GM12865 (cell line): ENCODE data around the gene SCFD2.
"Not testable (repeated sequence)": the region's sequence is repeated elsewhere in the genome, so short reads cannot be mapped to it uniquely, and the experiment has no call there.

ENCODE experiments used
- DNase-seq: peaks from one replicate; pipeline ENCODE4 v3.0.0; 2010; ENCODE audit warnings: low read depth
- H3K4me3 ChIP-seq: 2 replicates; pipeline ENCODE4 v1.5.1; 2011; ENCODE audit warnings: mild to moderate bottlenecking, low read depth, low read length, control low read depth
- TF ChIP-seq, protein P1 (sequence below): IDR thresholded peaks from 2 replicates; pipeline ENCODE4 v1.5.1; 2011; ENCODE audit warnings: low read length, control low read depth, low read depth, inconsistent platforms; ENCODE audit not compliant: insufficient read depth; ENCODE audit errors: missing control alignments

SCFD2 gene

GRCh38 chr4:53185869-53186585 lies 179.8 kb downstream of the SCFD2 start:
- no peak overlapping the region for H3K4me3 ChIP-seq
- TF ChIP-seq, protein P1, sequence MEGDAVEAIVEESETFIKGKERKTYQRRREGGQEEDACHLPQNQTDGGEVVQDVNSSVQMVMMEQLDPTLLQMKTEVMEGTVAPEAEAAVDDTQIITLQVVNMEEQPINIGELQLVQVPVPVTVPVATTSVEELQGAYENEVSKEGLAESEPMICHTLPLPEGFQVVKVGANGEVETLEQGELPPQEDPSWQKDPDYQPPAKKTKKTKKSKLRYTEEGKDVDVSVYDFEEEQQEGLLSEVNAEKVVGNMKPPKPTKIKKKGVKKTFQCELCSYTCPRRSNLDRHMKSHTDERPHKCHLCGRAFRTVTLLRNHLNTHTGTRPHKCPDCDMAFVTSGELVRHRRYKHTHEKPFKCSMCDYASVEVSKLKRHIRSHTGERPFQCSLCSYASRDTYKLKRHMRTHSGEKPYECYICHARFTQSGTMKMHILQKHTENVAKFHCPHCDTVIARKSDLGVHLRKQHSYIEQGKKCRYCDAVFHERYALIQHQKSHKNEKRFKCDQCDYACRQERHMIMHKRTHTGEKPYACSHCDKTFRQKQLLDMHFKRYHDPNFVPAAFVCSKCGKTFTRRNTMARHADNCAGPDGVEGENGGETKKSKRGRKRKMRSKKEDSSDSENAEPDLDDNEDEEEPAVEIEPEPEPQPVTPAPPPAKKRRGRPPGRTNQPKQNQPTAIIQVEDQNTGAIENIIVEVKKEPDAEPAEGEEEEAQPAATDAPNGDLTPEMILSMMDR: no peak
- no peak for DNase-seq

DNA sequence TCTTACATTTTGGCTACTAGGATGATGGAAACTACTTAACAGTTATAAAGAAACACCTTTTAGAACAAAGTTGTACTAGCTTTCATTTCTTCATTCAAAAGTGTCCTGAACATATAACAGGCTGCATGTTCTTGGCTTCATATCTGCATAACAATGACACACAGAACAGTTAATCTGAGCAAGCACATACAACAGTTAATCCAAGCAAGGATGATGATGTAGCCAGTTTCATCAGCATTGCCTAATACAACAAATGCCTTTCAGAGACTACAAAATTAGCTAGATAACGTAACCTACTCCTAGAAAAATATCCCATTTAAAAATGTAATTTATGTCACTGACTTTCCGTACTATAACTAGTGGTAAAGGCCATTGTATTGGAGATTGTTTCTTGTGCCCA lies 182.1 kb downstream of the SCFD2 start:
- TF ChIP-seq, protein P1: no peak
- no peak for DNase-seq
- H3K4me3 ChIP-seq: no peak overlapping the region

DNA sequence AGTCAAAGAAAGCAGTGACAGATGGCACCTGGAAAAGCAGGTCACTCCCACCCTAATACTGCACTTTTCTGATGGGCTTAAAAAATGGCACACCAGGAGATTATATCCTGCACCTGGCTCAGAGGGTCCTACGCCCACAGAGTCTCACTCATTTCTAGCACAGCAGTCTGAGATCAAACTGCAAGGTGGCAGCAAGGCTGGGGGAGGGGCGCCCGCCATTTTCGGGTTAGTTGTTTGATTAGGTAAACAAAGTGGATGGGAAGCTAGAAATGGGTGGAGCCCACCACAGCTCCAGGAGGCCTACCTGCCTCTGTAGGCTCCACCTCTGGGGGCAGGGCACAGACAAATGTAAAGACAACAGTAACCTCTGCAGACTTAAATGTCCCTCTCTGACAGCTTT lies 188.1 kb downstream of the SCFD2 start:
- DNase-seq, H3K4me3 ChIP-seq: not testable (repeated sequence)

- TF ChIP-seq, protein P1: no peak
- no peak overlapping the region for H3K4me3 ChIP-seq
- no peak for DNase-seq
Measured at GRCh38 chr4:53175640-53176039, 190.2 kb downstream of the SCFD2 start.

DNA sequence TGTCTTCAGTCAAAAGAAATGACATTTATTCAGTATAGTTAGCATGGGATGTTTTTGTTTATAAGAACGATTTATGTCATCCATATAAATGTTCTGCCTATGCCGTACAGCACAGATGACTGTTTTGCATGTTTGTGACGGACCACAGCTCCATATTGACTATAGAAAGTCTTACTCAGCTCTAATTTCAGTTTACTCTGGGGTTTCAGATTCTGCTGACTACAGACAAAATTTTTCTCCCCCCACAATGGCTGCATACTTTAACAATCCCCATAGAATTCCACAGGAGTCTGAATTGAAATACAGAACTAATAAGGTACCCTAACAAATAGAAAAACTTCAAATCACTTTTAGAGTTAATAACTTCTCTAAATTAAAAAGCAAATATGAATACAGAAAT lies 191.0 kb downstream of the SCFD2 start:
- DNase-seq: no peak
- TF ChIP-seq, protein P1: no peak

DNA sequence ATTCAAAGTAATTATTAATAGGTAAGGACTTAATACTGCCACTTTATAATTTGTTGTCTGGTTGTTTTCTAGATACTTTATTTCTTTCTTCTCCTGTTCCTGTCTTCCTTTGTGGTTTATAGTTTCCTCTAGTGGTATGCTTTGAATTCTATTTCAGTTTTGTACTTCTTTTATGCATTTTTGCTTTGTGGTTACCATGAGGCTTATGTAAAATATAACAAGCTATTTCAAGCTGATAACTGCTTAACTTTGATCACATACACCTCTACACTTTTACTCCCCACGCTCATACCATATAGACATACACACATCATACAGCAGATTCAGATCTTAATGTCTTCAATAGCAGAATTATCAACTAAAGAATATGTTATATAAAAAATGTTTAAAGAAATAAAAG lies 192.3 kb downstream of the SCFD2 start:
- no peak for DNase-seq
- no peak overlapping the region for H3K4me3 ChIP-seq
- TF ChIP-seq, protein P1: no peak

More for the DNA sequence above, 191.0 kb downstream of the SCFD2 start:
- H3K4me3 ChIP-seq: no peak overlapping the region

- DNase-seq: no peak
- TF ChIP-seq, protein P1: no peak
Measured at GRCh38 chr4:53171797-53172196, 194.1 kb downstream of the SCFD2 start.

More at GRCh38 chr4:53171797-53172196, 194.1 kb downstream of the SCFD2 start:
- no peak overlapping the region for H3K4me3 ChIP-seq
